Activated T-cell treated with anti-CD3 and anti-CD28 coated beads for 24 hours (primary cell): Measurements from ENCODE around the gene UBXN2A.
"Not testable (repeated sequence)": the region's sequence is repeated elsewhere in the genome, so short reads cannot be mapped to it uniquely, and the experiment has no call there.

Experiments used
- DNase-seq: peaks from one replicate; pipeline ENCODE4 v3.0.0-alpha.2; 2020; ENCODE audit warnings: low read depth

The UBXN2A gene

DNA sequence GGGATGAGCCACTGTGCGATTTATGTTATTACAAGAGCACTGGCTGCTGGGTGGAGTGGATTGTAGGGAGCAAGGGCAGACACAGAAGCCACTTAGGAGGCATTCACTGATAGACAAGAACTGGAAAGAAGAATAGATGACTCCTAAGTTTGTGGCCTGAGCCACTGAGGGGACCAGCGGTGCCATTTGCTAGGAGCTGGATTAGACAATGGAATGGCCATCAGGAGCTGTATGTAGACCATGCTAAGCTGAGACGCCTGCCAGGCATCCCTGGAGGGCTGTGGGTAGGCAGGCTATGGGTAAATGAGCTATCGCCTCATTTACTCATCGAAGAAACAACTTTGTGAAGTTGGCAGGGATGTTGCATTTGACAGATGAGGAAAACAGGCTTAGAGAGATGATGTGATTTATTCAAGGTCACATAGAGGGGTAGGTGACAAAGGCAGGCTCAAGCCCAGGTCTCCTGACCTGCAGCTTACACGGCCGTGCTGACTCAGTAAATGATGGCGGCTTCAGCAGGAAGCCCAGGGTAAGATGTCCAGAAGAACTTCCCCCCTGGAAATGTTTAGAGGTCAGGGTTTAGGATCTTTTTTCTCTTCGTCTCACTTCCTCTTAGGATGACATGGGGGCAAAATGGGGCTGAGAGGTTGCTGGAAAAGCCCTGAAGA, 72.4 kb downstream of the UBXN2A start:
- DNase-seq: no peak

DNA sequence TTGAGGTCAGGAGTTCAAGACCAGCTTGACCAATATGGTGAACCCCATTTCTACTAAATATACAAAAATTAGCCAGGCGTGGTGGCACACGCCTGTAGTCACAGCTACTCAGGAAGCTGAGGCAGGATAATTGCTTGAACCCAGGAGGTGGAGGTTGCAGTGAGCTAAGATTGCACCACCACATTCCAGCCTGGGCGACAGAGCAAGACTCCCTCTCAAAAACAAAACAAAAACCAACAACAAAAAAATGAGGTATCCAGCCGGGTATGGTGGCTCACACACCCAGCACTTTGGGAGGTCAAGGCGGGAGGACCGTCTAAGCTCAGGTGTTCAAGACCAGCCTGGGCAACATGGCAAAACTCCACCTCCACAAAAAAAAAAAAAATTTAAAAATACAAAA, 74.6 kb downstream of the UBXN2A start:
- DNase-seq: not testable (repeated sequence)

DNA sequence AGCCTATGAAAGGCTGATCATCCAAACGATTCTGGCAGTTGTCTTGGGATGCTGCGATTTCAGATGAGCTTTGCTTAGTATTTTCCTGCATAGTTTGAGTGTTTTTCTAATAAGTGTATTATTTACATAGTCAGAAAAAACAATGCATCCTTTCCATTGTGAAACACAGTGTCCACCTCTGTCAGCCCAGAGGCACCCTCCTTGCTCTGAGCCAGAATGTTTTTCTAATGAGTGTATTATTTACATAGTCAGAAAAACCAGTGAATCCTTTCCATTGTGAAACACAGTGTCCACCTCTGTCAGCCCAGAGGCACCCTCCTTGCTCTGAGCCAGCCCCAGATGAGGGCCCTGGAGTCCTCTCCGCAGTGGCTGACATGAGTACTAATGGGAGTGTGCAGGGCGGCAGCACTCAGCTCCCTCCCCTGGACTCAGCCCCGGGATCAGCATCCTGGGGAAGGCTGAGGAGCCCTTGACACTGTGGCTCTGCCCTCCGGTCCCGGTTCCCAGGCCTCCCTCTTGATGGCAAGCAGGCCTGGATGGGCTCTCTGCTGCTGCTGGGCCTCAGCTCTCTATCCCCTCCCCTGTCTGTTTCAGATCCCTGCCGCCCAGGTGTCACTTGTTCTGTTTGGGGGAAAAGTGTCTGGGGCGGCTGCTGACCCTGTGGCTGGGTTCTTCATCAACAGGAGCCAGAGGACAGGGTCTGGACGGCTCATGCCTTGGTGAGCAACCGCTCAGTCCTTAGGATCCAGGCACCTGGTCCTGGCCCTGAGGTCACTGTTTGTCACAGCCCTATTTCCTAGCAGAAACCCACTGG, 75.5 kb downstream of the UBXN2A start:
- DNase-seq: no peak

DNA sequence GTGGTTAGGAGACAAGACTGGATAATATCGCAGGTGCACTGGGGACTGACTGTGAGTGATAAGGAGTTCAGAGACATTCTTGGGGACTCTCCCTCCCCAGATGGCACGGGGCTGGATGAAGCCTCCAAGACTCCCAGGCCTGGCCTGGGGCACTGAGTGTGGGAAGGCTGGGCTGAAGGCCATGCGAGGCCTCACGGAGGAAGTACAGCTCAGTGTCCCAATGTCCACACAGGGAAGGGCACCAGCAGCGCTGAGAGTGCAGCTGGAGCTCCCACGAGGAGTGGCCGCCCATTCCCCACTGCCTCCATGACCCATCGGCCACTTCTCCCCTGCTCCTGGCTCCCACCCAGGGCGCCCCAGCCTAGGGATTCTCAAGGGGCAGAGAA, 76.1 kb downstream of the UBXN2A start:
- DNase-seq: no peak

DNA sequence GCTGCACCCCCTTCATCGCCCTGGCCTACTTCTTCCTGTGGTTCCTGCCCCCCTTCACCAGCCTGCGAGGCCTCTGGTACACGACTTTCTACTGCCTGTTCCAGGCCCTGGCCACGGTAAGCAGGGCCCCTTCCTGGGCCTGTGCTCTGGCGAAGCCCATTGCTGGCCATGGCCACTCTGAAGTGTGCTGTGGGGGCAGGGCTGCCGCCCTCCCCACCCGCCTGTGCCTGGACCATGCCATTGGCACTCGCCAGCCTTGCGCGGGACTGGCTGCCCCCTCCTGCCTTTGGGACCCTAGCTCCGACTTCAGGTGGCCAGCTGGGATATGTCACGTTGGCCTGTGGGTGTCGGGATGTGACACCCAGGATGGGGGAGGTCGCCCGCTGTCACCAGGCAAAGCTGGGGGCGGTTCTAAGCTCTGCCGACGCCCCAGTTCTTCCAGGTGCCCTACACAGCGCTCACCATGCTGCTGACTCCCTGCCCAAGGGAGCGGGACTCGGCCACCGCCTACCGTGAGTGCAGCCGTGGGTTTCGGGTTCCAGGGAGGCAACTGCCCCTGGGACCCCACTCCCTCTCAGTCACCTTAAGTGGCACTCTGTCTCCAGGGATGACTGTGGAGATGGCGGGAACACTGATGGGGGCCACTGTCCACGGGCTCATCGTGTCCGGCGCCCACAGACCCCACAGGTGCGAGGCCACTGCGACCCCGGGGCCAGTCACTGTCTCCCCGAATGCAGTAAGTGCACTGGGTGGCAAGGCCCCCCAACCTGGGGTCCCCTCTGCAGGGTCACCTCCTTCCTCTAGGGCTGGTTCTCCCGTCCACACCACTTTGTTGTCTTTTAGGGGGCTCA, 76.8 kb downstream of the UBXN2A start:
- no peak for DNase-seq

DNA sequence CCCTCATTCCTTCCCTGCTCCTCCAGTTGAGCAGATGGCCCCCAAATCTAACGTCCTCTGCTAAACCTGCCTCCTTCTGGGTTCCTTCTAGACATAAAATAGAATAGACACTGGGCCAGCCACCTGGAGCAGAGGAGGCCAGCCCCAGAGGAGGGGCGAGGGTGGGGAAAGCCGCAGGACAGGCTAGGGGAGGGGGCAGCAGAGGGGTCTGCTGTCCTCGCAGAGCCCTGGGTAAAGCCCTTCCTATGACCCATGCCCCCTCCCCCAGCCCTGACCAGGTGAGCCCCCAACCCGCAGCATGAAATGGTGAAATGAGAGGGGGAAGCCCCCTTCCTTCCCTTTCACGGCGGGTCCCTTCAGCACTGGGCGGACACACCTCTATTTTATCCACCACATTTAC, 77.4 kb downstream of the UBXN2A start:
- DNase-seq: no peak

DNA sequence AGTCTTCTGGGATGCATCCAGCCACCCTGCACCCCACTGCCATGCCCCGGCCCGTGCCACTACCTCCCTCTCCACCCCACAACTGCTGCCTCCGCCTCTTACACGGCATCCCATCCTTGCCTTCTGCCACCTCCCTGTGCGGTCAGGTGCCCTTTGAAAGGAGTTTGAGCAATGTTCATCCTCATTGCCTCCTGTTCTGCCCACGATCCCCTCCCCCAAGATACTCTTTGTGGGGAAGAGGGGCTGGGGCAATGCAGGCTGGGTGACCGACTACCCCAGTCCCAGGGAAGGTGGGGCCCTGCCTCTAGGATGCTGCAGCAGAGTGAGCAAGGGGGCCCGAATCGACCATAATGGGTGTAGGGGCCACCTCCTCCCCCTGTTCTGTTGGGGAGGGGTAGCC, 78.0 kb downstream of the UBXN2A start:
- DNase-seq: no peak

DNA sequence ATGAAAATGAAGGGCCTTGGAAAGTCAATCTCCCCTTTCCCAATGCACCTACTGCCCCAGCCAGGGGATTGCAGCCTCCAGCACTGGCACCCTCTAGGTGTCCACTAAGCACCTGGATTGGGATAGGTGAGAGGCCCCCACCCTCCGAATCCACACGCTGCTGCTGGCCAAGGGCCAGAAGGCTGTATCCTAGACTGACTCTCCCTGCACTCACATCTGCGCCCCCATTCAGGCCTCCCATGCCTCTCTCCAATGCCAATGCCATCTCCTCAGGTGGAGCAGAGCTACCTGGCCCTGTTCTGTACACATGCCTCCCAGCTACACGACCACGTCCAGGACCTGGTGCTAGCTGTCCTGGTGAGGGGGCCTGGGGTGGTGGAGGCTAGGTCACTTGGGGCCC, 79.5 kb downstream of the UBXN2A start:
- no peak for DNase-seq

DNA sequence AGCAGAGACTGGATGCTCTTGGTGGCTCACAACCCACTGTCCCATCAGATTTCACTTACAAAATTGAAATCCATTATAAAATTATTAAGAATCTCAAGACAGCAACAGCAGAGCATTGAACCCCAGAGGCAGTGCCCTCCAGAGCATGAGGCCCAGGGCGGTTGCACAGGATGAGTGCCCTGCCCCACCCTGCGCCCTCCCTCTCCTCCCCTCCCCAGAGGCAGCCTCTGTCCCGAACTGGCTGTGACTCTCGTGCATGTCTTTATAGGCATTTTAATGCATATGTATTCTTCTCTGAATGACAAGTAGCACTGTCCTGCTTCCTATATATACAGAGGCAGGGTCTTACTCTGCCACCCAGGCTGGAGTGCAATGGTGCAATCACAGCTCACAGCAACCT, 80.0 kb downstream of the UBXN2A start:
- no peak for DNase-seq

DNA sequence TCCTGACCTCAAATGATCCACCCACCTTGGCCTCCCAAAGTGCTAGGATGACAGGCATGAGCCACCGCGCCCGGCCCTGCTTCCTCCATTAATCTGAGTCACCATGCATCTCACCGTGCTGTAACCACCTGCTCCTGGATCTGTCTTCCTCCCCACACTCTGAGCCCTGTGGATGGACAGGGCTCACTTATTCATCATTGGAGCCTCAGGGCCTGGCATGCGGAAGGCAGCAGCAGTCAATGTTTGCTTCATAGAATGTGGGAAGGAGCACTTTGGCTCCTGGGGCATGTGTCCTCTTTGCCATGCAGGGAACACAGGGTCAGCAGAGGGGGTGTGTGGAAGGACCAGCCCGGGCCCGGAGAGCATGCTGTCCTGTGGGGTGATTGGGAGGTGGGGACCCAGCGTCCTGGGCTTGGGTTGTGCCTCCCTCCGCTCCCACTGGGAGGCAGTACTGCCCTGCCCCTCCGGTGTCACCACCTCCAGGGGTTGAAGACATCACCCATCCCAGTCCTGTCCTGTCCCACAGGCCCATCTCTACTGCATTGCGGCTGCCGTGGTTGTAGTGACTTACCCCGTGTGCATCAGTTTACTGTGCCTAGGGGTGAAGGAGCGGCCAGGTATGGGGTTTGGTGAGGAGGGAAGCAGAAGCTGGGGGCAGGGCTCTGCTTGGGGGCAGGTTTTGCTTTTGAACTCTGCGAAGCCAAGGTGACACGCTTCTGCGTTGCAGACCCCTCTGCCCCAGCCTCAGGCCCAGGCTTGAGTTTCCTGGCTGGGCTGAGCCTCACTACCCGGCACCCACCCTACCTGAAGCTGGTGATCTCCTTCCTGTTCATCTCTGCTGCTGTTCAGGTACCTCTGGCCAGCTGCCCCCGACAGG, 81.1 kb downstream of the UBXN2A start:
- DNase-seq: no peak

DNA sequence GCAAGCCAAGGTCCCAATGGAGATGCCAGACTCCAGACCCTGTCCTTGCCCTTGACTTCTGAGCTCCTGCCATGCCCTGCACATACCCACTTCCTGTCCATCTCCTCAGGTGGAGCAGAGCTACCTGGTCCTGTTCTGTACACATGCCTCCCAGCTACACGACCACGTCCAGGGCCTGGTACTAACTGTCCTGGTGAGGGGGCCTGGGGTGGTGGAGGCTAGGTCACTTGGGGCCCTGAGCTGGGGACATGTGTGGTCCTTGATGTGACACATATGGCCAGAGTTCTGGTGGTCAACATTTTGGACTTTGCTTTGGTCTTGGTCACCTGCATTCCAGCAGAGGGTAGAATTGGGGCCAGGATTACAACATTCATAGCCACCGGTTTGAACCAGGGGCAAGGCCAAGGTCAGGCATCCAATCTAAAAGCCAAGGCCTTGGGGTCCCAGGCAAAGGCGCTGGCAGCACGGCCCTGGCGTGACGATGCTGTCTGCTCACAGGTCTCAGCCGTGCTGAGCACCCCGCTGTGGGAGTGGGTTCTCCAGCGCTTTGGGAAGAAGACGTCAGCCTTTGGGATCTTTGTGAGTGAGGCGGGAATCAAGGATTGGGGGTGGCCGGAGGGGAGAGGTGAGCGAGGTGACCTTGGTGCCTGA, 82.2 kb downstream of the UBXN2A start:
- no peak for DNase-seq

DNA sequence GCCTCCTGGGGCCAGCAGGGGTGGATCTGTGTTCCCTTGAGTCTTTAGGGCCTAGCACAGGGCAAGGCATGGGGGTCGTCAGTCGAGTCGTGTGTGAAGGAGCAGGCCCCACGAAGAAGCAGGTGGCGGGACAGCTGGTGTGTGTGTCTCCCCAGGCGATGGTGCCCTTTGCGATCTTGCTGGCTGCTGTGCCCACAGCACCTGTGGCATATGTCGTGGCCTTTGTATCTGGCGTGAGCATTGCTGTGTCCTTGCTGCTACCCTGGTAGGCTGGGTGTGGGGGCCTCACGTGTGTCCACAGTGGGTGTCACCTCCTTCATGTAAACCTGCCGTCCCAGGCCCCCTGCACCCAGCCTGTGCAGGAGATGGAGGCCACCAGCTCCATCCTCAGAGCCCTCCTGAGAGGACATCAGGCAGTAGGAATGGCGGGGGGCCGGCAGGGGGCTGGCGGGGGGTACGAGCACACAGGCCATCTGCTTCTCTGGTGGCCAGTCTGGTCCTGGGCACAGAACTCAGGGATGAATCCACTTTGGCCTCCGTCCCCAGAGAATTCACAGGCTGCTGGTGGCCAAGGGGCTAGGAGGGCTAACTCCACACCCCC, 82.8 kb downstream of the UBXN2A start:
- DNase-seq: no peak

DNA sequence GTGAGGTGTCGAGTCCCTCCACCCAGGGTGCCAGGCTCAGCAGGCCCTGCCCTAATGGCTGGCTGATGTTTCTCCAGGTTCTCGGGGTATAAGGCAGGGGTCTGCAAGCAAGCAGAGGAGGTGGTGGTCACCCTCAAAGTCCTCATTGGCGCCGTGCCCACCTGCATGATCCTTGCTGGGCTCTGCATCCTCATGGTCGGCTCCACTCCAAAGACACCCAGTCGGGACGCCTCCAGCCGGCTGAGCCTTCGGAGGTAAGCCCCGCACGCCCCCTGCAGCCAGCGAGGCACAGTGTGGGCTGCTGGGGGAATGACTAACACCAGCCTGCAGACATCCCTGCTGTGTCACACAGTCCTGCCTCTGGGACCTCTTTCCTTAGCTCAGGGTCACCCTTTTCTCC, 83.8 kb downstream of the UBXN2A start:
- DNase-seq: no peak

DNA sequence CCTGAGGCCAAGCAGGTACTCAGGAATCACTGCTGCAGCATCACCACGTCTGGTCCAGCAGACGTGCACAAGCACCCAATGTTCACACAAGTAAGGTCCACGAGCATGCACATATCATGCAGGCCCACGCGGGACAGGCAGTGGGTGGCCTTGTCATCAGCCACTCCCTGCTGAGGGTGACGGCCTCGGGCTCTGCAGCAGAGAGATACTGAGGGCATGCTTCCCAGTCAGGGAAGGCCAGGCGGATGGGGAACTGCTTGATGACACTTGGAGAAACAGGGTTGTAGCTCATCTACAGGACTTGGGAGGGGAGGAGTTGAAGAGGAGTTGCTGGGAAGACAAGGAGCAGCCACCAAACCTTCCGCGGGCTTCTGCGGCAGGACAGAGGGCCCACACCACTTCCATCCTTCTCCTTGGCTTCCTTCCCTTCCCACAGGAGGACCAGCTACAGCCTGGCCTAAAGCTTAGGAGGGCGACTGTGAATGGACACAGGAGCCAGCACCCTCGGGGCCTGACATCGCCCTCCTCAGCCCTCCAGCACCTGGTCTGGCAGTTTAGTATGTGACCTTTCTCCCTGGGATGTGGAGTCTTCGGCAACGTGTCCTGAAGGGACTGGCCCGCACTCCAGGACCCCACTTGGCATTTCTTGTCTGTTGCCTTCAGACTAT, 84.9 kb downstream of the UBXN2A start:
- no peak for DNase-seq

DNA sequence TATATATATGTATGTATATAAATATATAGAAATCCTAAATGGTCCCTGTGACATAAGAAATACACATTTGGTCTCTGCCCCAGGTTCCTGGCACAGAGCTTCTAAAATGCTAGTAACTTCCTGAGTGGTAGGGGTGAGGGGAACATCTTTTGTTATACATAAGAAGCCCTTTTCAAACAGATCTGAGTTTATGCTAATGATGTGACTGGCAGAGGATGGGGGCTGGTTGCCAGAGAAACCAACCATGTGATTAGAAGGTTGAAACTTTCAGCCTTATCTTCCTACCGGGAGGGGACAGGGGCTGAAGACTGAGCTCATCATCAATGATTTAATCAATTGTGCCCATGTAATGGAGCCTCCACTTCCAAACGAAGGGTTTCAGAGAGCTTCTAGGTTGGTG, 86.0 kb downstream of the UBXN2A start:
- no peak for DNase-seq

DNA sequence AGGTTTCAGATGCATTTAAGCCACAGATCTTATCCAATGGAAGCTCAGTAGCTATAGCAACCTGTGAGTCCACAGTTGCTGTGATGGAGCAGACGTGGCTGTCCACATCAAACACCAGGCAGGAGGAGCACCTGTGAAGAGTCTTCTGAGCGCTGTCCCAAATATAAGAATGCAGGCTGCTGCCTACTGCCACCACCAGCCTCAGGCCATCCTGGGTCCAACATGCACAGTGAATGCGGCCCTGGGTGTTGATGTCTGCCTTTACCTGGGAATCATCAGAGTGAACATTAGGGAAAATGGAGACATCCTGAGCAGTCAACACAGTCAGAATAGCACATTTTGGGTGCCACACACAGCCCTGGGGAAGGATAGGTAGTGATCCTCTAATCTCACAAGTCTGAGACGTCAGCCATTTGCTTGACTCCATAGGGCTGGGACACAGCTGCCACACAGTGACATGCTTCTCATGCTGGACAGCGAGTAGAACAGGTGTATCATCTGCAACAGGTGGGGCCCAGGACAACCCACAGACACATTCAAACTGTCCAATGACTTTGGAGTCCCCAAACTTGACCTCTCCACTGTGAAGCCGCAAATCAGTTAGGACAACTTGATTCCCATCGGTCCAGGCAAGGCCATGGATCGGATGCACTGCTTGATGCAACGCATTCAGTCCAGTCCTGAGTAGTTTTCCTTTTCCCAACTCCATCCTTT, 98.7 kb downstream of the UBXN2A start:
- no peak for DNase-seq

DNA sequence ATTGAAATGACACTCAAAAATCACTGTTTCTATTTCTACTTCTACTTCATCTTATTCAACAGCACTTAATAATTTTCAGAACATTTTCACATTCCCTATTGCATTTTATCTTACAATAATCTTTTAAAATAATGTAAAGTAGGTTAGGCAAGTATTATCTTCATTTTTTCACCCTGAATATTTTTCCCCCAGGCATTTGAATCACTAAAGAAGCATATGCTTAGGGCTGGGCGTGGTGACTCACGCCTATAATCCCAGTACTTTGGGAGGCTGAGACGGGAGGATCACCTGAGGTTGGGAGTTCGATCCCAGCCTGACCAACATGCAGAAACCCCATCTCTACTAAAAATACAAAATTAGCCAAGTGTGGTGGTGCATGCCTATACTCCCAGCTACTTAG, 100.2 kb downstream of the UBXN2A start:
- DNase-seq: no peak

DNA sequence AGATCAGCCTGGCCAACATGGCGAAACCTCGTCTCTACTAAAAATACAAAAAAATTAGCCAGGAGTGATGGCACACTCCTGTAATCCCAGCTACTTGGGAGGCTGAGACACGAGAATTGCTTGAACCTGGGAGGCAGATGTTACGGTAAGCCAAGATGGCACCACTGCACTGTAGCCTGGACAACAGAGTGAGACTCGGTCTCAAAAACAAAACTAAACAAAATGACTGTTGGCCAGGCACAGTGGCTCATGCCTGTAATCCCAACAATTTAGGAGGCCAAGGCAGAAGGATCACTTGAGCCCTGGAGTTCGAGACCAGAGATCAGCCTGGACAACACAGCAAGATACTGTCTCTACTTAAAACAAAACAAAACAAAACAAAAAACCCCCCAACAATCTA, 102.9 kb downstream of the UBXN2A start:
- DNase-seq: not testable (repeated sequence)
